H1 (cell line): ENCODE data around the gene SLC30A5. TPM values are rescaled to one million over a fixed set of nuclear protein-coding genes. Genes with fewer than 3 reads are reported as not detected.
"Not testable (repeated sequence)": the region's sequence is repeated elsewhere in the genome, so short reads cannot be mapped to it uniquely, and the experiment has no call there.

Source experiments
- CTCF ChIA-PET: fragments of 300-600 bp; sonication (Branson Sonifier 250); formaldehyde crosslinking; loops from one replicate; lab custom pipeline; 2021; ENCODE audit not compliant: partially characterized antibody; lab: Charles Lee
- POLR2A ChIA-PET: fragments of 300-600 bp; sonication (Branson Sonifier 250); formaldehyde crosslinking; loops from one replicate; lab custom pipeline; 2021; ENCODE audit warnings: inconsistent platforms; ENCODE audit not compliant: partially characterized antibody; lab: Charles Lee
- DNase-seq, 2 experiments: peaks; one replicate each; pipeline versions ENCODE4 v3.0.0 to v3.0.0-alpha.2; 2010 to 2022; ENCODE audit warnings: low spot score in 2 of 2, low read depth in 1 of 2, mixed read lengths in 1 of 2
- FAIRE-seq: peaks from 2 replicates; lab custom pipeline; 2011; peaks lifted over from hg19 to GRCh38; lab: Jason Lieb, UNC
- H2AFZ ChIP-seq: 2 replicates; pipeline ENCODE4 v1.8.1; 2012; ENCODE audit warnings: low read length, inconsistent platforms
- H2AK5ac ChIP-seq: 2 replicates; pipeline ENCODE4 v1.6.1; 2013; ENCODE audit warnings: low read depth, low read length
- H2BK120ac ChIP-seq: replicated peaks from 2 replicates; pipeline ENCODE3; 2013; ENCODE audit warnings: low read depth, low read length, inconsistent platforms
- H2BK12ac ChIP-seq: 2 replicates; pipeline ENCODE4 v1.6.1; 2013; ENCODE audit warnings: low read depth, low read length
- H2BK15ac ChIP-seq: 2 replicates; pipeline ENCODE4 v1.6.1; 2013; ENCODE audit warnings: low read length
- H2BK20ac ChIP-seq: 2 replicates; pipeline ENCODE4 v1.6.1; 2013; ENCODE audit warnings: low read length
- H2BK5ac ChIP-seq: 2 replicates; pipeline ENCODE4 v1.6.1; 2013; ENCODE audit warnings: low read depth, low read length
- H3K14ac ChIP-seq: 2 replicates; pipeline ENCODE4 v1.6.1; 2013; ENCODE audit warnings: inconsistent platforms; ENCODE audit not compliant: insufficient read length
- H3K18ac ChIP-seq: 2 replicates; pipeline ENCODE4 v1.6.1; 2013; ENCODE audit warnings: low read length; ENCODE audit errors: extremely low read depth
- H3K23ac ChIP-seq: 2 replicates; pipeline ENCODE4 v1.6.1; 2013; ENCODE audit warnings: inconsistent platforms; ENCODE audit not compliant: insufficient read length
- H3K23me2 ChIP-seq: 2 replicates; pipeline ENCODE4 v1.6.1; 2013; ENCODE audit warnings: low read depth, low read length
- H3K27ac ChIP-seq: 2 replicates; pipeline ENCODE4 v1.6.1; 2011; ENCODE audit warnings: low read depth, low read length, inconsistent platforms
- H3K27me3 ChIP-seq, 4 experiments: replicated peaks in 1 of 4; 1 replicate in 1 of 4; 2 replicates in 3 of 4; pipeline versions ENCODE4 v1.6.1 to v1.8.1; 2011 to 2013; ENCODE audit warnings: low read length in 3 of 4, mild to moderate bottlenecking in 3 of 4, inconsistent platforms in 2 of 4, mixed read lengths in 2 of 4, moderate library complexity in 1 of 4; ENCODE audit not compliant: control insufficient read depth in 3 of 4, insufficient read depth in 3 of 4; ENCODE audit errors: extremely low read depth in 1 of 4
- H3K36me3 ChIP-seq, 4 experiments: 2 replicates each; pipeline versions ENCODE4 v1.6.1 to v1.8.1; 2011 to 2013; ENCODE audit warnings: mild to moderate bottlenecking in 4 of 4, low read length in 3 of 4, moderate library complexity in 2 of 4, control low read depth in 1 of 4, inconsistent platforms in 1 of 4; ENCODE audit not compliant: insufficient read depth in 4 of 4, control insufficient read depth in 2 of 4
- H3K4ac ChIP-seq: replicated peaks from 2 replicates; pipeline ENCODE3; 2013; ENCODE audit warnings: low read length, low read depth, mixed read lengths, inconsistent platforms; ENCODE audit not compliant: insufficient read length
- H3K4me1 ChIP-seq, 4 experiments: replicated peaks in 1 of 4; 1 replicate in 1 of 4; 2 replicates in 3 of 4; pipeline versions ENCODE4 v1.6.1 to v1.8.1; 2011 to 2013; ENCODE audit warnings: low read length in 3 of 4, inconsistent platforms in 2 of 4, mixed read lengths in 1 of 4; ENCODE audit not compliant: insufficient read depth in 4 of 4, control insufficient read depth in 3 of 4
- H3K4me2 ChIP-seq, 2 experiments: 2 replicates each; pipeline versions ENCODE4 v1.6.1 to v1.8.1; 2011 to 2013; ENCODE audit warnings: low read depth in 2 of 2, low read length in 2 of 2, control low read depth in 1 of 2, inconsistent platforms in 1 of 2, mild to moderate bottlenecking in 1 of 2; ENCODE audit not compliant: insufficient read depth in 1 of 2
- H3K4me3 ChIP-seq, 4 experiments: fragments of 200-600, 300-600 bp in 1 of 4; sonication (generic), shearing (Covaris generic), sonication (Bioruptor Twin) in 1 of 4; 2 replicates each; pipeline versions ENCODE4 v1.5.1 to v1.8.1; 2011 to 2016; ENCODE audit warnings: low read length in 4 of 4, low read depth in 3 of 4, control low read depth in 2 of 4, inconsistent platforms in 2 of 4, mild to moderate bottlenecking in 2 of 4, mixed read lengths in 1 of 4, moderate library complexity in 1 of 4; ENCODE audit not compliant: insufficient read depth in 2 of 4; ENCODE audit errors: extremely low read depth in 1 of 4
- H3K56ac ChIP-seq: replicated peaks from 2 replicates; pipeline ENCODE3; 2013; ENCODE audit warnings: low read depth, mild to moderate bottlenecking, mixed read lengths, low read length, inconsistent platforms; ENCODE audit not compliant: insufficient read length
- H3K79me1 ChIP-seq: 2 replicates; pipeline ENCODE4 v1.6.1; 2013; ENCODE audit warnings: low read depth, low read length, control low read depth
- H3K79me2 ChIP-seq, 2 experiments: 2 replicates each; pipeline versions ENCODE4 v1.6.1 to v1.8.1; 2012 to 2013; ENCODE audit warnings: low read length in 2 of 2, mild to moderate bottlenecking in 2 of 2, inconsistent platforms in 1 of 2; ENCODE audit not compliant: insufficient read depth in 2 of 2, control insufficient read depth in 1 of 2
- H3K9ac ChIP-seq, 4 experiments: replicated peaks in 1 of 4; 1 replicate in 1 of 4; 2 replicates in 3 of 4; pipeline versions ENCODE4 v1.6.1 to v1.8.1; 2011 to 2013; ENCODE audit warnings: low read depth in 3 of 4, low read length in 3 of 4, control low read depth in 2 of 4, mild to moderate bottlenecking in 2 of 4, moderate library complexity in 2 of 4, inconsistent platforms in 1 of 4; ENCODE audit errors: extremely low read depth in 1 of 4
- H3K9me3 ChIP-seq, 2 experiments: 2 replicates each; pipeline versions ENCODE4 v1.6.1 to v1.8.1; 2012 to 2013; ENCODE audit warnings: mild to moderate bottlenecking in 2 of 2, moderate library complexity in 2 of 2, control low read depth in 1 of 2, inconsistent platforms in 1 of 2, low read depth in 1 of 2, low read length in 1 of 2, mixed read lengths in 1 of 2; ENCODE audit not compliant: insufficient read depth in 2 of 2
- H4K20me1 ChIP-seq, 2 experiments: replicated peaks in 1 of 2; 2 replicates each; pipeline versions ENCODE3 to v1.8.1; 2011 to 2013; ENCODE audit warnings: inconsistent platforms in 2 of 2, low read length in 2 of 2, mild to moderate bottlenecking in 1 of 2; ENCODE audit not compliant: insufficient read depth in 2 of 2, control insufficient read depth in 1 of 2
- H4K5ac ChIP-seq: 2 replicates; pipeline ENCODE4 v1.6.1; 2013; ENCODE audit warnings: low read length, low read depth, mixed read lengths, inconsistent platforms; ENCODE audit not compliant: insufficient read length
- H4K8ac ChIP-seq: 2 replicates; pipeline ENCODE4 v1.8.0; 2013; ENCODE audit warnings: mild to moderate bottlenecking, moderate library complexity, low read length, inconsistent platforms; ENCODE audit not compliant: insufficient read depth; ENCODE audit errors: extremely low read depth
- H4K91ac ChIP-seq: replicated peaks from 2 replicates; pipeline ENCODE3; 2013; ENCODE audit warnings: low read length, mixed read lengths, inconsistent platforms; ENCODE audit not compliant: insufficient read length
- WGBS, 2 experiments: shearing (Covaris generic) in 1 of 2; methylation state at CpG; one replicate each; pipeline versions ENCODE4 v1.1.6 to v1.1.7; 2013 to 2015; ENCODE audit warnings: low lambda C conversion rate in 2 of 2, mixed read lengths in 2 of 2, inconsistent platforms in 1 of 2, low coverage in 1 of 2, missing lambda C conversion rate in 1 of 2; ENCODE audit not compliant: insufficient replicate concordance in 2 of 2, insufficient coverage in 1 of 2, insufficient read length in 1 of 2; ENCODE audit errors: extremely low coverage in 1 of 2, missing lambda C conversion rate in 1 of 2; 5-methylcytosine and 5-hydroxymethylcytosine counted together
- polyA plus RNA-seq, 7 experiments: library from polyadenylated mRNA; depleted of rRNA in 3 of 7; stranded (reverse) in 5 of 7; unstranded in 2 of 7; fragments of >200 nt in 5 of 7; fragments of 200-250 nt in 2 of 7; gene quantifications; 1 replicate in 5 of 7; 2 replicates in 1 of 7; 4 replicates in 1 of 7; pipeline versions ENCODE4 v1.2.1 to v1.2.3, GENCODE V29; 2011 to 2013; ENCODE audit warnings: missing spikeins in 2 of 7, mixed read lengths in 2 of 7
- total RNA-seq: library from RNA; stranded (reverse); fragmentation: NEBNext Ultra II Directional; extraction: Animal tissue kit (Norgen Biotek cat#: 25700); gene quantifications from 2 replicates; pipeline ENCODE4 v1.2.1, GENCODE V29; 2021

Gene SLC30A5
- total and polyA plus RNA-seq, 2 of the 8 experiments (the other 6 are each of a cell fraction or from before 2014, with no cell fraction given): 31.0 to 43.5 TPM

DNA sequence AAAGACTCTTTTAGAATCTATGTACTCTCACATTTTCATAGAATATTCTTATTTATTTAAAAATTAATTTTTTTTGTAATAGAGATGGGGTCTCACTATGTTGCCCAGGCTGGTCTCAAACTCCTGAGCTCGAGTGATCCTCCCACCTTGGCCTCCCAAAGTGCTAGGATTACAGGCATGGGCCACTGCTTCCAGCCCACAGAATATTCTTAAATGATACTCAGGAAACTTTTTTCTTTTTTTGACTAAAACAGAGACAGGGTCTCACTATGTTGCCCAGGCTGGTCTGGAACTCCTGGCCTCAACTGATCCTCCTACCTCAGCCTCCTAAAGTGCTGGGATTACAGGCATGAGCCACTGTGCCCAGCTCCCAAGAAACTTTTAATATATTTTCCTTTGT lies 43.4 kb downstream of the SLC30A5 start:
- H3K4me2 ChIP-seq, H2AK5ac ChIP-seq, H3K14ac ChIP-seq, H4K91ac ChIP-seq, H2BK120ac ChIP-seq, H3K4me1 ChIP-seq, H3K9ac ChIP-seq, H3K27me3 ChIP-seq, H3K56ac ChIP-seq, H3K18ac ChIP-seq, H3K36me3 ChIP-seq, H3K79me1 ChIP-seq, FAIRE-seq, H3K4ac ChIP-seq, H3K23ac ChIP-seq, H3K79me2 ChIP-seq, H3K4me3 ChIP-seq, H3K9me3 ChIP-seq, H2BK5ac ChIP-seq, H2BK20ac ChIP-seq, H2BK12ac ChIP-seq, DNase-seq, POLR2A ChIA-PET, H4K20me1 ChIP-seq, H3K27ac ChIP-seq, H2AFZ ChIP-seq, H3K23me2 ChIP-seq, H4K8ac ChIP-seq, H2BK15ac ChIP-seq, H4K5ac ChIP-seq: not testable (repeated sequence)
- CTCF ChIA-PET: interaction anchor here (0.6 kb wide), 1 partner anchor 113 kb away, joined by 3 read pairs; no protein-coding TSS in a partner anchor
- WGBS, 2 experiments: 100% methylated on average over 1 of the region's 1 CpG; no CpG with 5 or more reads in 1 of the 2 experiments
